Left ventricle myocardium inferior (tissue), 1 donor: ENCODE measurements around the gene ZSWIM5. TPM values are rescaled to one million over a fixed set of nuclear protein-coding genes. Genes with fewer than 3 reads are reported as not detected.
"Not testable (repeated sequence)": the region's sequence is repeated elsewhere in the genome, so short reads cannot be mapped to it uniquely, and the experiment has no call there.

Source experiments
- DNase-seq: peaks from one replicate; pipeline ENCODE4 v3.0.0-alpha.2; 2020
- H3K27ac ChIP-seq: fragments of 200-600 bp; replicated peaks from 2 replicates; pipeline ENCODE4 v1.8.0; 2021
- H3K27me3 ChIP-seq: fragments of 200-600 bp; 2 replicates; pipeline ENCODE4 v1.8.0; 2021; ENCODE audit warnings: low read depth
- H3K36me3 ChIP-seq: fragments of 200-600 bp; 2 replicates; pipeline ENCODE4 v1.8.0; 2021
- H3K4me1 ChIP-seq: fragments of 200-600 bp; 2 replicates; pipeline ENCODE4 v1.8.0; 2021
- H3K4me3 ChIP-seq: fragments of 200-600 bp; 2 replicates; pipeline ENCODE4 v1.8.0; 2021; ENCODE audit warnings: mild to moderate bottlenecking, moderate library complexity
- H3K9me3 ChIP-seq: fragments of 200-600 bp; replicated peaks from 2 replicates; pipeline ENCODE4 v1.8.0; 2021
- CTCF ChIP-seq: fragments of 200-600 bp; IDR thresholded peaks from 2 replicates; pipeline ENCODE4 v1.8.0; 2021; ENCODE audit warnings: antibody characterized with exemption, mild to moderate bottlenecking, borderline replicate concordance
- intact Hi-C: fragments of 100-400 bp; cut with micrococcal nuclease; formaldehyde crosslinking; loops from one replicate; pipeline ENCODE4 v1.11.0; 2022
- total RNA-seq: library from RNA; stranded (reverse); fragmentation: NEBNext Ultra II Directional; extraction: Animal tissue kit (Norgen Biotek cat#: 25700); gene quantifications from one replicate; pipeline ENCODE4 v1.2.1, GENCODE V29; 2021
- donor health status: DM: no; HTN: yes; CAD: no; lungs with severe emphysema.

ZSWIM5 gene
- total RNA-seq, 1 donor from 2014 or later: 0.93 TPM

GRCh38 chr1:45089711-45090110 is 116.7 kb downstream of the ZSWIM5 start:
- H3K36me3 ChIP-seq: no peaks in the 10 kb centered on the region
- no peak overlapping the region for H3K4me3 ChIP-seq
- no peaks in the 10 kb centered on the region for H3K4me1 ChIP-seq
- H3K27me3 ChIP-seq: no peaks in the 10 kb centered on the region
- no peaks in the 10 kb centered on the region for H3K9me3 ChIP-seq
- DNase-seq: no peak
- no peak for TF ChIP-seq CTCF
- no peak overlapping the region for H3K27ac ChIP-seq
- intact Hi-C loops: no loop called here

- intact Hi-C loops: no loop called here
These were observed 121.8 kb downstream of the ZSWIM5 start for GRCh38 chr1:45084562-45084961.

DNA sequence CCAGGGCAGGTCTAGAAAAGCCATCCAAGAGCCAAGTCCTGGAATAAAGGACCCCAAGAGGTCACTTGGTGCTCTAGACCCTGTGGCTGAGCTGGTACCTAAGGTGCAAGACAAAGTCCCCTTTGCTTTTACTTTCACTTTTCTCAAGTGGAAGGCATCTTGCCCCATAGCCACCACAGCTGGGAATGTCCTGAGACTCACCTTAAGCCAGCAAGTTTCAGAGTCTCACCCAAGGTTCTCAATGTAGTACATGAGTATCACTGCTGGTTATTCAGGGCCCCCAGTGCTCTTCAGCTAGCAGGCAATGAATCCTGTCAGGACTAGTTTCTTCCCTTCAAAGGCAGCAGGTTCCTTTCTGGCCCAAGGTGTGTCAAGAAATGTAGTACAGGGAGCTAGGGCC is 126.9 kb downstream of the ZSWIM5 start:
- peaks cover 21% of the 10 kb centered on the region for H3K9me3 ChIP-seq
- H3K4me3 ChIP-seq: no peak overlapping the region
- H3K36me3 ChIP-seq: no peaks in the 10 kb centered on the region
- no peak for TF ChIP-seq CTCF
- no peaks in the 10 kb centered on the region for H3K4me1 ChIP-seq
- no peaks in the 10 kb centered on the region for H3K27me3 ChIP-seq
- H3K27ac ChIP-seq: no peak overlapping the region
- intact Hi-C loops: no loop called here
- no peak for DNase-seq

More at GRCh38 chr1:45084562-45084961, 121.8 kb downstream of the ZSWIM5 start:
- no peak for DNase-seq
- no peaks in the 10 kb centered on the region for H3K4me1 ChIP-seq
- H3K27me3 ChIP-seq: no peaks in the 10 kb centered on the region
- no peaks in the 10 kb centered on the region for H3K36me3 ChIP-seq
- H3K4me3 ChIP-seq: no peak overlapping the region
- TF ChIP-seq CTCF: no peak
- no peak overlapping the region for H3K27ac ChIP-seq
- H3K9me3 ChIP-seq: no peaks in the 10 kb centered on the region

- peaks cover 46% of the 10 kb centered on the region for H3K9me3 ChIP-seq
- DNase-seq, H3K4me1 ChIP-seq, H3K27ac ChIP-seq, H3K36me3 ChIP-seq, intact Hi-C loops, H3K4me3 ChIP-seq, H3K27me3 ChIP-seq: not testable (repeated sequence)
These were observed 129.4 kb downstream of the ZSWIM5 start for GRCh38 chr1:45076959-45077358.

DNA sequence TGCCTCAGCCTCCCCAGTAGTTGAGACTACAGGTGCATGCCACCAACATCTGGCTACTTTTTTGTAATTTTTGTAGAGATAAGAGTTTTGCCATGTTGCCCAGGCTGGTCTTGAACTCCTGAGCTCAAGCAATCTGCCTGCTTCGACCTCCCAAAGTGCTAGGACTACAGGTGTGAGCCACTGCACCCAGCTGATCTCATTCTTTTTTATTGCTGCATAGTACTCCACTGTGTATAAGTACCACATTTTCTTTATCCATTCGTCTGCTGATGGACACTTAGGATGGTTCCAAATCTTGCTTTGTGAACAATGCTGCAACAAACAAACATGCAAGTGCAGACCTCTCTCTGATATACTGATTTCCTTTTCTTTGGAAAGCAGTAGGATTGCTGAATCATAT is 134.8 kb downstream of the ZSWIM5 start:
- H3K4me3 ChIP-seq: no peak overlapping the region
- no peak overlapping the region for H3K27ac ChIP-seq
- intact Hi-C loops: no loop called here
- TF ChIP-seq CTCF: no peak
- H3K4me1 ChIP-seq: no peaks in the 10 kb centered on the region
- H3K36me3 ChIP-seq: no peaks in the 10 kb centered on the region
- no peaks in the 10 kb centered on the region for H3K27me3 ChIP-seq
- peaks cover 53% of the 10 kb centered on the region for H3K9me3 ChIP-seq
- DNase-seq: no peak

GRCh38 chr1:45067806-45068205 is 138.6 kb downstream of the ZSWIM5 start:
- TF ChIP-seq CTCF: no peak
- peaks cover 25% of the 10 kb centered on the region for H3K9me3 ChIP-seq
- no peak overlapping the region for H3K27ac ChIP-seq
- no peaks in the 10 kb centered on the region for H3K4me1 ChIP-seq
- no peak for DNase-seq
- intact Hi-C loops: no loop called here
- no peaks in the 10 kb centered on the region for H3K27me3 ChIP-seq
- no peaks in the 10 kb centered on the region for H3K36me3 ChIP-seq
- no peak overlapping the region for H3K4me3 ChIP-seq
